Amniotic epithelial cell (primary cell): ENCODE measurements around the gene TEX101.
"Not testable (repeated sequence)": the region's sequence is repeated elsewhere in the genome, so short reads cannot be mapped to it uniquely, and the experiment has no call there.

Experiments
- DNase-seq: peaks from one replicate; pipeline ENCODE4 v3.0.0-alpha.2; 2010; ENCODE audit warnings: low read depth

The TEX101 gene

GRCh38 chr19:43414554-43414953 is at the start of gene TEX101:
TSS of gene TEX101 (plus strand) at chr19:43414890. CDS start at chr19:43415920, 1,030 bp downstream.
- DNase-seq = no peak

- DNase-seq = not testable (repeated sequence)
Measured at GRCh38 chr19:43365677-43366076, 49.0 kb upstream of the TEX101 start.

- no peak for DNase-seq
Measured at GRCh38 chr19:43367822-43368221, 46.9 kb upstream of the TEX101 start.

GRCh38 chr19:43368897-43369296 is 45.8 kb upstream of the TEX101 start:
- not testable (repeated sequence) for DNase-seq

GRCh38 chr19:43371909-43372308 is 42.8 kb upstream of the TEX101 start:
- DNase-seq = no peak

GRCh38 chr19:43372462-43372861 is 42.2 kb upstream of the TEX101 start:
- DNase-seq = peak; percentile 21

- DNase-seq = not testable (repeated sequence)
Measured at GRCh38 chr19:43377624-43378023, 37.1 kb upstream of the TEX101 start.

GRCh38 chr19:43380008-43380407 is 34.7 kb upstream of the TEX101 start:
- DNase-seq = no peak

- DNase-seq = no peak
Measured at GRCh38 chr19:43380771-43381386, 33.8 kb upstream of the TEX101 start.

GRCh38 chr19:43382586-43383216 is 32.0 kb upstream of the TEX101 start:
- DNase-seq = not testable (repeated sequence)

GRCh38 chr19:43383254-43383653 is 31.4 kb upstream of the TEX101 start:
- not testable (repeated sequence) for DNase-seq

- DNase-seq = not testable (repeated sequence)
Measured at GRCh38 chr19:43383759-43384158, 30.9 kb upstream of the TEX101 start.

- not testable (repeated sequence) for DNase-seq
Measured at GRCh38 chr19:43390903-43391551, 23.7 kb upstream of the TEX101 start.

GRCh38 chr19:43391552-43391935 is 23.1 kb upstream of the TEX101 start:
- DNase-seq = not testable (repeated sequence)

GRCh38 chr19:43393501-43393900 is 21.2 kb upstream of the TEX101 start:
- DNase-seq = not testable (repeated sequence)

- DNase-seq = no peak
Measured at GRCh38 chr19:43395561-43395960, 19.1 kb upstream of the TEX101 start.

GRCh38 chr19:43406297-43406696 is 8.4 kb upstream of the TEX101 start:
- no peak for DNase-seq

- DNase-seq = no peak
Measured at GRCh38 chr19:43407416-43408005, 7.2 kb upstream of the TEX101 start.

GRCh38 chr19:43408043-43408442 is 6.6 kb upstream of the TEX101 start:
- no peak for DNase-seq

GRCh38 chr19:43409415-43409814 is 5.3 kb upstream of the TEX101 start:
- DNase-seq = no peak

GRCh38 chr19:43412441-43412840 is 2.2 kb upstream of the TEX101 start:
- DNase-seq = no peak

GRCh38 chr19:43416951-43417623 is 2.4 kb downstream of the TEX101 start:
- DNase-seq = no peak
